ENCODE measurements around the gene FAM20C. TPM values are rescaled to one million over a fixed set of nuclear protein-coding genes. Genes with fewer than 3 reads are reported as not detected.

The FAM20C gene
- total and polyA plus RNA-seq, 2 of the 8 experiments (the other 6 are each of a cell fraction or from before 2014, with no cell fraction given): 9.5 to 34.8 TPM

DNA sequence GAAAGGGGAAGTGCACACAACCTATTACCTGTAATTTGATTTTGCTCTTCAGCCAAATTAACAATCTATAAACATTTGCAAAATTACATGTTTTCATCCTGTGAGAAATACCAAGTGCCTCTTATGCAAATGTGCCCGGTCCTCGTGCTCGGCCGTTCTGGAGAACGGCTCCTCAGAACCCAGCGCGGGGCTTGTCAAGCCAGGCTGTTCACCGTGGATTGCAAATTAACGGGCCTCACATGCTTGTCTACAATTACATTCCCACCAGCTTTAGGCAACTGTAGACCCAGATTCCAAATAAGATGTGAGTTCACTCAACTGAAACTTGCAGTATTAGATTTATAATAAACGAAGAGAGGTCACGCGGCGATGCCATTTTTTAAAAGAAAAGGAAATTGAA lies 106.4 kb downstream of the FAM20C start:
- Histone ChIP-seq H3K18ac (ENCODE audit: extremely low read depth, low read length) (no peak overlapping the region), H3K9me3 (ENCODE audit: insufficient read depth in 2 of 2, low read depth in 1 of 2, low read length in 1 of 2) (peaks cover 0 to 3% of the 10 kb centered on the region in 2 experiments; a peak in 1 of 4 replicates), H3K27me3 (replicated peaks in 1 of 4; ENCODE audit: control insufficient read depth in 3 of 4, extremely low read depth in 1 of 4, insufficient read depth in 3 of 4, low read length in 3 of 4) (no peaks in the 10 kb centered on the region), H3K79me1 (ENCODE audit: low read depth, low read length) (no peaks in the 10 kb centered on the region), H4K91ac (replicated peaks; ENCODE audit: insufficient read length, low read length) (no peak overlapping the region), H3K4me2 (ENCODE audit: insufficient read depth in 1 of 2, low read depth in 2 of 2, low read length in 2 of 2) (no peak overlapping the region), H4K8ac (ENCODE audit: extremely low read depth, insufficient read depth, low read length) (no peak overlapping the region), H2BK5ac (ENCODE audit: low read depth, low read length) (no peak overlapping the region), H3K36me3 (ENCODE audit: control insufficient read depth in 2 of 4, insufficient read depth in 4 of 4, low read length in 3 of 4) (no peaks in the 10 kb centered on the region), H2BK15ac (ENCODE audit: low read length) (no peak overlapping the region), H3K4ac (replicated peaks; ENCODE audit: insufficient read length, low read depth, low read length) (no peak overlapping the region), H4K20me1 (replicated peaks in 1 of 2; ENCODE audit: control insufficient read depth in 1 of 2, insufficient read depth in 2 of 2, low read length in 2 of 2) (peaks cover 0 to 3% of the 10 kb centered on the region in 2 experiments), H3K23ac (ENCODE audit: insufficient read length) (no peak overlapping the region), H3K4me3 (ENCODE audit: extremely low read depth in 1 of 4, insufficient read depth in 2 of 4, low read depth in 3 of 4, low read length in 4 of 4) (no peak overlapping the region), H4K5ac (ENCODE audit: insufficient read length, low read depth, low read length) (no peak overlapping the region), H2AFZ (ENCODE audit: low read length) (no peak overlapping the region), H3K56ac (replicated peaks; ENCODE audit: insufficient read length, low read depth, low read length) (no peak overlapping the region), H2AK5ac (ENCODE audit: low read depth, low read length) (no peak overlapping the region), H2BK12ac (ENCODE audit: low read depth, low read length) (no peak overlapping the region), H2BK120ac (replicated peaks; ENCODE audit: low read depth, low read length) (no peak overlapping the region), H3K9ac (replicated peaks in 1 of 4; ENCODE audit: extremely low read depth in 1 of 4, low read depth in 3 of 4, low read length in 3 of 4) (no peak overlapping the region), H3K4me1 (replicated peaks in 1 of 4; ENCODE audit: control insufficient read depth in 3 of 4, insufficient read depth in 4 of 4, low read length in 3 of 4) (no peaks in the 10 kb centered on the region; a peak in 1 of 7 replicates), H3K27ac (ENCODE audit: low read depth, low read length) (no peak overlapping the region), H3K79me2 (ENCODE audit: control insufficient read depth in 1 of 2, insufficient read depth in 2 of 2, low read length in 2 of 2) (no peaks in the 10 kb centered on the region), H3K14ac (ENCODE audit: insufficient read length) (no peak overlapping the region), H2BK20ac (ENCODE audit: low read length) (no peak overlapping the region), H3K23me2 (ENCODE audit: low read depth, low read length) (peaks cover 3% of the 10 kb centered on the region; the same call in 1 of the 2 replicates)
- FAIRE-seq (no peak), DNase-seq (ENCODE audit: low read depth in 1 of 2, low spot score in 2 of 2) (no peak)
- CTCF ChIA-PET (ENCODE audit: partially characterized antibody): no interaction called here
- POLR2A ChIA-PET (ENCODE audit: partially characterized antibody): no interaction called here
- WGBS, 2 experiments (ENCODE audit: extremely low coverage in 1 of 2, insufficient coverage in 1 of 2, insufficient read length in 1 of 2, insufficient replicate concordance in 2 of 2, low coverage in 1 of 2, low lambda C conversion rate in 2 of 2, missing lambda C conversion rate in 1 of 2): 94% methylated on average over 13 of the region's 13 CpGs; no CpG with 5 or more reads in 1 of the 2 experiments
- no peak for TF ChIP-seq SIN3A (conservative IDR thresholded peaks at IDR 0.05 in 1 of 2, IDR thresholded peaks at IDR 0.05 in 1 of 2; ENCODE audit: low read depth in 1 of 2, low read length in 2 of 2)
- TF ChIP-seq CHD1 (IDR thresholded peaks at IDR 0.05; ENCODE audit: low read depth, low read length): no peak
- no peak for TF ChIP-seq EZH2 (IDR thresholded peaks at IDR 0.05; ENCODE audit: low read depth, low read length, severe bottlenecking)
- TF ChIP-seq BRCA1 (IDR thresholded peaks at IDR 0.05; ENCODE audit: low read depth, low read length): no peak
- no peak for TF ChIP-seq YY1 (IDR thresholded peaks at IDR 0.05; ENCODE audit: low read depth, low read length)
- TF ChIP-seq KDM1A (IDR thresholded peaks at IDR 0.05; ENCODE audit: borderline replicate concordance, low read length): no peak
- no peak for TF ChIP-seq JUND (IDR thresholded peaks at IDR 0.05; ENCODE audit: low read length)
- no peak for TF ChIP-seq CREB1 (IDR thresholded peaks at IDR 0.05)
- no peak for TF ChIP-seq KDM4A (IDR thresholded peaks at IDR 0.05; ENCODE audit: low read depth, low read length, severe bottlenecking)
- TF ChIP-seq CEBPB (IDR thresholded peaks at IDR 0.05; ENCODE audit: low read depth, low read length): no peak
- no peak for TF ChIP-seq CBX8 (IDR thresholded peaks at IDR 0.05; ENCODE audit: borderline replicate concordance, low read depth, low read length)
- no peak for TF ChIP-seq HDAC6 (IDR thresholded peaks at IDR 0.05; ENCODE audit: low read depth, low read length)
- no peak for TF ChIP-seq BCL11A (IDR thresholded peaks at IDR 0.05; ENCODE audit: low read depth in 2 of 2, low read length in 2 of 2)
- no peak for TF ChIP-seq TBP (IDR thresholded peaks at IDR 0.05; ENCODE audit: low read depth, low read length)
- TF ChIP-seq, protein P1, sequence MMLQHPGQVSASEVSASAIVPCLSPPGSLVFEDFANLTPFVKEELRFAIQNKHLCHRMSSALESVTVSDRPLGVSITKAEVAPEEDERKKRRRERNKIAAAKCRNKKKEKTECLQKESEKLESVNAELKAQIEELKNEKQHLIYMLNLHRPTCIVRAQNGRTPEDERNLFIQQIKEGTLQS (IDR thresholded peaks at IDR 0.05; ENCODE audit: insufficient read depth, low read depth, low read length): no peak
